Right lobe of liver (tissue), 6 donors: Measurements from ENCODE around the gene ADAMTS2. TPM values are rescaled to one million over a fixed set of nuclear protein-coding genes. Genes with fewer than 3 reads are reported as not detected.

ENCODE experiments used
- ATAC-seq, 4 donors: fragments of 200-7000 bp; cut with Tn5 transposase; one replicate each; pipeline ENCODE4 v1.9.1; 2020; ENCODE audit warnings: mild to moderate bottlenecking in 4 of 4, moderate library complexity in 4 of 4
- DNase-seq, 3 donors: peaks; one replicate each; pipeline ENCODE4 v3.0.0-alpha.2; 2020
- H3K27ac ChIP-seq, 3 donors: fragments of 200-600 bp; one replicate each; pipeline ENCODE4 v1.8.0; 2022
- H3K27me3 ChIP-seq, 2 donors: fragments of 200-600 bp; one replicate each; pipeline ENCODE4 v1.8.0; 2022
- H3K36me3 ChIP-seq, 4 donors: fragments of 200-600 bp; sonication (generic) in 1 of 4; one replicate each; pipeline versions ENCODE4 v1.5.1 to v1.8.0; 2017 to 2022; ENCODE audit warnings: control low read depth in 1 of 4
- H3K4me1 ChIP-seq, 4 donors: fragments of 200-600 bp; sonication (generic) in 1 of 4; one replicate each; pipeline versions ENCODE4 v1.5.1 to v1.8.0; 2017 to 2022; ENCODE audit warnings: control low read depth in 1 of 4
- H3K4me3 ChIP-seq, 3 donors: fragments of 200-600 bp; one replicate each; pipeline ENCODE4 v1.8.0; 2022
- H3K9me3 ChIP-seq, 4 donors: fragments of 200-600 bp; sonication (generic) in 1 of 4; one replicate each; pipeline versions ENCODE4 v1.5.1 to v1.8.0; 2017 to 2022; ENCODE audit warnings: control low read depth in 1 of 4
- POLR2A ChIP-seq: fragments of 450-650 bp; IDR thresholded peaks from one replicate; pipeline ENCODE4 v1.6.1; 2017; ENCODE audit warnings: antibody characterized with exemption, mild to moderate bottlenecking
- WGBS: methylation state at CpG from one replicate; pipeline ENCODE4 v1.1.6; 2018; ENCODE audit warnings: low coverage, low lambda C conversion rate; ENCODE audit not compliant: insufficient coverage; ENCODE audit errors: missing lambda C conversion rate; 5-methylcytosine and 5-hydroxymethylcytosine counted together
- intact Hi-C, 2 donors: fragments of 100-400 bp; cut with DNase I; formaldehyde crosslinking; loops; one replicate each; pipeline versions ENCODE4 v1.11.2 to v1.14.1; 2022
- total RNA-seq, 6 experiments: library from RNA; depleted of rRNA in 2 of 6; stranded (reverse); fragments of >200 nt in 2 of 6; fragmentation: NEBNext Ultra II Directional in 3 of 6; extraction: Animal tissue kit (Norgen Biotek cat#: 25700) in 3 of 6; gene quantifications; one replicate each; pipeline versions ENCODE4 v1.1.0 to v1.2.4, GENCODE V29; 2016 to 2023
- TF ChIP-seq, protein P1 (sequence below), 4 donors: fragments of 200-600 bp in 3 of 4; fragments of 450-650 bp in 1 of 4; IDR thresholded peaks; one replicate each; pipeline versions ENCODE4 v1.5.1 to v1.8.0; 2016 to 2022; ENCODE audit warnings: antibody characterized with exemption in 4 of 4, mild to moderate bottlenecking in 2 of 4
- donor health status: DM: no; HTN: yes; CAD: no.
- donor health status: DM: no; HTN: no; CAD: no.
- donor health status: DM: no; HTN: no; CAD: no.
- donor health status: DM: no; HTN: yes; CAD: no.
- donor health status: DM: no; HTN: yes; CAD: no.

Gene ADAMTS2
- total RNA-seq, 6 experiments from 2014 or later: 6.3 to 18.9 (median 13.5) TPM

GRCh38 chr5:179268966-179269693, 76.1 kb downstream of the ADAMTS2 start:
- intact Hi-C loops: no loop called here
- Histone ChIP-seq H3K4me3 (no peak overlapping the region), H3K27me3 (no peaks in the 10 kb centered on the region), H3K9me3 (no peaks in the 10 kb centered on the region), H3K36me3 (no peaks in the 10 kb centered on the region), H3K27ac (no peak overlapping the region), H3K4me1 (peaks cover 0 to 4% (median 0%) of the 10 kb centered on the region in 4 donors)
- DNase-seq: peak in 1 of 3 donors; percentile 18
- no peak for TF ChIP-seq POLR2A
- TF ChIP-seq, protein P1, sequence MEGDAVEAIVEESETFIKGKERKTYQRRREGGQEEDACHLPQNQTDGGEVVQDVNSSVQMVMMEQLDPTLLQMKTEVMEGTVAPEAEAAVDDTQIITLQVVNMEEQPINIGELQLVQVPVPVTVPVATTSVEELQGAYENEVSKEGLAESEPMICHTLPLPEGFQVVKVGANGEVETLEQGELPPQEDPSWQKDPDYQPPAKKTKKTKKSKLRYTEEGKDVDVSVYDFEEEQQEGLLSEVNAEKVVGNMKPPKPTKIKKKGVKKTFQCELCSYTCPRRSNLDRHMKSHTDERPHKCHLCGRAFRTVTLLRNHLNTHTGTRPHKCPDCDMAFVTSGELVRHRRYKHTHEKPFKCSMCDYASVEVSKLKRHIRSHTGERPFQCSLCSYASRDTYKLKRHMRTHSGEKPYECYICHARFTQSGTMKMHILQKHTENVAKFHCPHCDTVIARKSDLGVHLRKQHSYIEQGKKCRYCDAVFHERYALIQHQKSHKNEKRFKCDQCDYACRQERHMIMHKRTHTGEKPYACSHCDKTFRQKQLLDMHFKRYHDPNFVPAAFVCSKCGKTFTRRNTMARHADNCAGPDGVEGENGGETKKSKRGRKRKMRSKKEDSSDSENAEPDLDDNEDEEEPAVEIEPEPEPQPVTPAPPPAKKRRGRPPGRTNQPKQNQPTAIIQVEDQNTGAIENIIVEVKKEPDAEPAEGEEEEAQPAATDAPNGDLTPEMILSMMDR (IDR thresholded peaks at IDR 0.05): no peak
- ATAC-seq: no peak
- 66% methylated on average over 6 of the region's 12 CpGs for WGBS

GRCh38 chr5:179268399-179268952, 76.8 kb downstream of the ADAMTS2 start:
- peak in 2 of 3 donors; percentile 31 to 42 for DNase-seq
- no peaks in the 10 kb centered on the region for H3K9me3 ChIP-seq
- 80% methylated on average over 7 of the region's 16 CpGs for WGBS
- no peaks in the 10 kb centered on the region for H3K27me3 ChIP-seq
- peaks cover 0 to 4% (median 0%) of the 10 kb centered on the region in 4 donors for H3K4me1 ChIP-seq
- ATAC-seq: no peak
- TF ChIP-seq POLR2A: no peak
- TF ChIP-seq, protein P1 (IDR thresholded peaks at IDR 0.05): no peak
- no peaks in the 10 kb centered on the region for H3K36me3 ChIP-seq
- H3K27ac ChIP-seq: no peak overlapping the region
- no peak overlapping the region for H3K4me3 ChIP-seq
- intact Hi-C loops: no loop called here

DNA sequence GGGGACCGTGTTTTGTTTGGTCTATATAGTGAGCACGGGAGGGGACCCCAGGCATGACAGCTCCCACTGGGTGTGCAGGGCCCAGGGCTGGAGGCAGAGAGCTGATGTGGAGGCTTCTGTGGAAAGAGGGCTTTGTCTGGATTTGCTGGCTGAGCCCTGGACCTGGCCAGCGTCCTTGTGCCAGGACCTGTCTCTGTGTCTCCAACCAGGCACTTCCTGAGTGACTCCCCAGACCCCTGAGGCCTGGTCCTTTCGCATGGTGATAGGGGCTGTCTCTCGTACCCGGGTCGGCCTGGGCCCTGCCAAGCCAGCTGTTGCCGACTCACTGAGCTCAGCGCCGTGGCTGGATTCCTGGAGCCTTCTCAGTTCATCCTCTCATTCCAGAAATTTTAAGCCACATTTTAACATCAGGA, 77.6 kb downstream of the ADAMTS2 start:
- H3K36me3 ChIP-seq: no peaks in the 10 kb centered on the region
- ATAC-seq: no peak
- DNase-seq: peak in 2 of 3 donors; percentile 36 to 46
- intact Hi-C loops: no loop called here
- no peak overlapping the region for H3K4me3 ChIP-seq
- TF ChIP-seq, protein P1 (IDR thresholded peaks at IDR 0.05): no peak
- TF ChIP-seq POLR2A: no peak
- H3K4me1 ChIP-seq: peaks cover 0 to 4% (median 0%) of the 10 kb centered on the region in 4 donors
- no peaks in the 10 kb centered on the region for H3K9me3 ChIP-seq
- WGBS: 20% methylated on average over 1 of the region's 10 CpGs
- H3K27ac ChIP-seq: no peak overlapping the region
- H3K27me3 ChIP-seq: no peaks in the 10 kb centered on the region

DNA sequence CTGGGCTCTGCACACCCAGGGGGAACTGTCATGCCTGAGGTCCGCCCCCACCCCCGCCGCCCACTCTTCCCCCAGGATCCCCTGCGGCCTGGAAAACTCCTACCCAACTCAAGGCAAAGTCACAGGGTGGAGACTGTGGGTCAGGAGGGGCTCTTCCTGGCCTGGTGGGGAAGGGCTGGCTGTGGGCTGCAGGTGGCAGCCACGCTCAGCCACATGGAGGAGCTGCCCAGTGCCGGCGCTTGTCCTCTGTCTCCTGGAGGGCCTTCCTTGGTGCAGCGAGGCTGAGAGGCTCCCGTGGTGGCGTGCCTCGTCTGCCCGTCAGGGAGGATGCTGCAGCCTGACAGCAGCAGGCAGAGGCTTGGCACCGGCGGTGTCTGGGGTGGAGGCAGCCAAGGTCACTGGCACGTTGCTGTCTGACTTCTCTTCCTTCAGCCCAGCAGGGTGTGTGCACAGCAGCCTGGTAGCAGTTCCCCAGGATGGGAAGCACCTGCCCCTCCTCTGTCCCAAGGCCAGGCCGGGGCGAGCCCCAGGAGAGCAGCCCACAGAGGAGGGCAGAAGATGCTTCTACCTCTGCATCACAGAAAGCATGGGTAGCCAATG, 78.1 kb downstream of the ADAMTS2 start:
- no peak overlapping the region for H3K27ac ChIP-seq
- no peak for TF ChIP-seq POLR2A
- TF ChIP-seq, protein P1 (IDR thresholded peaks at IDR 0.05): no peak
- H3K36me3 ChIP-seq: no peaks in the 10 kb centered on the region
- 20% methylated on average over 1 of the region's 17 CpGs for WGBS
- H3K9me3 ChIP-seq: no peaks in the 10 kb centered on the region
- DNase-seq (peak; percentile 16 to 43 (median 33)), ATAC-seq (no peak)
- H3K4me1 ChIP-seq: peaks cover 0 to 4% (median 0%) of the 10 kb centered on the region in 4 donors
- no peak overlapping the region for H3K4me3 ChIP-seq
- intact Hi-C loops: no loop called here
- H3K27me3 ChIP-seq: no peaks in the 10 kb centered on the region
